Keratinocyte (primary cell): ENCODE results near the gene IFNA2.

Experiments used
- EZH2 ChIP-seq: IDR thresholded peaks from one replicate; pipeline ENCODE4 v1.6.1; 2012; ENCODE audit warnings: inconsistent platforms, mild to moderate bottlenecking, low read length, moderate library complexity
- TF ChIP-seq, protein P1 (sequence below), 3 experiments: IDR thresholded peaks in 1 of 3; conservative IDR thresholded peaks in 1 of 3; optimal IDR thresholded peaks in 1 of 3; 2 replicates in 2 of 3; 3 replicates in 1 of 3; pipeline versions ENCODE3 to v1.5.1; 2011; ENCODE audit warnings: low read length in 3 of 3, mild to moderate bottlenecking in 3 of 3, moderate library complexity in 2 of 3, control low read depth in 1 of 3, inconsistent platforms in 1 of 3; ENCODE audit not compliant: insufficient read depth in 2 of 3; ENCODE audit errors: extremely low read depth in 1 of 3

- TF ChIP-seq, protein P1, sequence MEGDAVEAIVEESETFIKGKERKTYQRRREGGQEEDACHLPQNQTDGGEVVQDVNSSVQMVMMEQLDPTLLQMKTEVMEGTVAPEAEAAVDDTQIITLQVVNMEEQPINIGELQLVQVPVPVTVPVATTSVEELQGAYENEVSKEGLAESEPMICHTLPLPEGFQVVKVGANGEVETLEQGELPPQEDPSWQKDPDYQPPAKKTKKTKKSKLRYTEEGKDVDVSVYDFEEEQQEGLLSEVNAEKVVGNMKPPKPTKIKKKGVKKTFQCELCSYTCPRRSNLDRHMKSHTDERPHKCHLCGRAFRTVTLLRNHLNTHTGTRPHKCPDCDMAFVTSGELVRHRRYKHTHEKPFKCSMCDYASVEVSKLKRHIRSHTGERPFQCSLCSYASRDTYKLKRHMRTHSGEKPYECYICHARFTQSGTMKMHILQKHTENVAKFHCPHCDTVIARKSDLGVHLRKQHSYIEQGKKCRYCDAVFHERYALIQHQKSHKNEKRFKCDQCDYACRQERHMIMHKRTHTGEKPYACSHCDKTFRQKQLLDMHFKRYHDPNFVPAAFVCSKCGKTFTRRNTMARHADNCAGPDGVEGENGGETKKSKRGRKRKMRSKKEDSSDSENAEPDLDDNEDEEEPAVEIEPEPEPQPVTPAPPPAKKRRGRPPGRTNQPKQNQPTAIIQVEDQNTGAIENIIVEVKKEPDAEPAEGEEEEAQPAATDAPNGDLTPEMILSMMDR (optimal IDR thresholded peaks at IDR 0.05 in 1 of 3, IDR thresholded peaks at IDR 0.05 in 1 of 3, conservative IDR thresholded peaks at IDR 0.05 in 1 of 3; ENCODE audit: extremely low read depth in 1 of 3, insufficient read depth in 2 of 3, low read length in 3 of 3): no peak
- no peak for TF ChIP-seq EZH2
These were observed at the start of gene IFNA2 for GRCh38 chr9:21385131-21385670.
